Endothelial cell of umbilical vein (primary cell): ENCODE data around the gene GTF3C1. TPM values are rescaled to one million over a fixed set of nuclear protein-coding genes. Genes with fewer than 3 reads are reported as not detected.

Experiments
- BruUV-seq: library from RNA; stranded (reverse); fragments of 400-500 nt; replicated peaks from 2 replicates; lab custom pipeline; 2021; lab: Mats Ljungman, UMichigan
- CTCF ChIA-PET: fragments of 300-600, 350-600 bp; sonication (Branson Sonifier 250); formaldehyde crosslinking; loops from one replicate; lab custom pipeline; 2021; ENCODE audit warnings: antibody characterized with exemption, inconsistent platforms; lab: Charles Lee
- POLR2A ChIA-PET: fragments of 300-600, 350-600 bp; sonication (Branson Sonifier 250); formaldehyde crosslinking; loops from one replicate; lab custom pipeline; 2021; ENCODE audit warnings: antibody characterized with exemption, inconsistent platforms; lab: Charles Lee
- DNase-seq: peaks from one replicate; pipeline ENCODE4 v3.0.0-alpha.2; 2011; ENCODE audit warnings: low read depth, low spot score
- FAIRE-seq: peaks from 2 replicates; lab custom pipeline; 2011; peaks lifted over from hg19 to GRCh38; lab: Jason Lieb, UNC
- H2AFZ ChIP-seq: 2 replicates; pipeline ENCODE4 v1.6.0; 2012; ENCODE audit warnings: low read depth, low read length, control low read depth, inconsistent platforms
- H3K27ac ChIP-seq: 2 replicates; pipeline ENCODE4 v1.5.1; 2011; ENCODE audit warnings: low read depth, mild to moderate bottlenecking, control low read depth, low read length, moderate library complexity; ENCODE audit not compliant: insufficient read depth
- H3K27me3 ChIP-seq, 2 experiments: 2 replicates each; pipeline versions ENCODE4 v1.6.0 to v1.6.1; 2011; ENCODE audit warnings: low read length in 2 of 2, mixed read lengths in 1 of 2; ENCODE audit not compliant: control insufficient read depth in 2 of 2, insufficient read depth in 2 of 2
- H3K36me3 ChIP-seq, 2 experiments: 2 replicates in 1 of 2; 3 replicates in 1 of 2; pipeline ENCODE4 v1.5.1; 2011; ENCODE audit warnings: low read length in 2 of 2, mild to moderate bottlenecking in 1 of 2, moderate library complexity in 1 of 2; ENCODE audit not compliant: control insufficient read depth in 2 of 2, insufficient read depth in 2 of 2; ENCODE audit errors: extremely low read depth in 1 of 2
- H3K4me1 ChIP-seq: 3 replicates; pipeline ENCODE4 v1.5.1; 2011; ENCODE audit warnings: mild to moderate bottlenecking, low read length; ENCODE audit not compliant: control insufficient read depth, insufficient read depth; ENCODE audit errors: extremely low read depth
- H3K4me2 ChIP-seq: 2 replicates; pipeline ENCODE4 v1.6.1; 2011; ENCODE audit warnings: low read length, control low read depth, mixed read lengths; ENCODE audit not compliant: insufficient read depth
- H3K4me3 ChIP-seq, 3 experiments: fragments of 200-600 bp in 1 of 3; sonication (generic), shearing (Covaris generic) in 1 of 3; replicated peaks in 1 of 3; 2 replicates each; pipeline ENCODE4 v1.5.1; 2011 to 2016; ENCODE audit warnings: control low read depth in 3 of 3, low read length in 3 of 3, mild to moderate bottlenecking in 2 of 3, inconsistent platforms in 1 of 3, low read depth in 1 of 3, moderate library complexity in 1 of 3; ENCODE audit not compliant: insufficient read depth in 1 of 3
- H3K79me2 ChIP-seq: 2 replicates; pipeline ENCODE4 v1.6.0; 2012; ENCODE audit warnings: low read length, inconsistent platforms; ENCODE audit not compliant: control insufficient read depth, insufficient read depth
- H3K9ac ChIP-seq: replicated peaks from 2 replicates; pipeline ENCODE3; 2011; ENCODE audit warnings: low read length, control low read depth; ENCODE audit not compliant: insufficient read depth; ENCODE audit errors: extremely low read depth
- H3K9me1 ChIP-seq: replicated peaks from 3 replicates; pipeline ENCODE4 v1.6.0; 2011; ENCODE audit warnings: mild to moderate bottlenecking, low read length; ENCODE audit not compliant: control insufficient read depth, insufficient read depth; ENCODE audit errors: extremely low read depth
- H3K9me3 ChIP-seq: replicated peaks from 2 replicates; pipeline ENCODE4 v1.5.1; 2012; ENCODE audit warnings: low read length, inconsistent platforms; ENCODE audit not compliant: control insufficient read depth, insufficient read depth
- H4K20me1 ChIP-seq: replicated peaks from 2 replicates; pipeline ENCODE3; 2011; ENCODE audit warnings: mild to moderate bottlenecking, low read length; ENCODE audit not compliant: control insufficient read depth, insufficient read depth; ENCODE audit errors: extremely low read depth
- CTCF ChIP-seq, 2 donors: IDR thresholded peaks; 1 replicate in 1 of 2; 2 replicates in 1 of 2; pipeline ENCODE4 v1.5.1; 2011; ENCODE audit warnings: low read length in 2 of 2, mild to moderate bottlenecking in 2 of 2, moderate library complexity in 2 of 2, control low read depth in 1 of 2, inconsistent platforms in 1 of 2, low read depth in 1 of 2; ENCODE audit not compliant: insufficient read depth in 1 of 2; ENCODE audit errors: extremely low read depth in 1 of 2
- POLR2A ChIP-seq: IDR thresholded peaks from 2 replicates; pipeline ENCODE4 v1.6.1; 2012; ENCODE audit warnings: low read depth, mild to moderate bottlenecking, control low read depth, low read length
- dilution Hi-C: fragments of 300-500 bp; cut with MboI; formaldehyde crosslinking; loops from one replicate; pipeline ENCODE4 v1.15.0; 2019; ENCODE audit warnings: low sequenced_read_pairs; ENCODE audit not compliant: extremely low pct_ligation_motif_present
- intact Hi-C: fragments of 100-400 bp; cut with micrococcal nuclease; formaldehyde crosslinking; loops from one replicate; pipeline ENCODE4 v1.10.0; 2022
- polyA plus RNA-seq, 4 experiments: library from polyadenylated mRNA; depleted of rRNA in 3 of 4; stranded (reverse) in 3 of 4; unstranded in 1 of 4; fragments of >200 nt; gene quantifications; 2 replicates each; pipeline versions ENCODE4 v1.2.1 to v1.2.3, GENCODE V29; 2011 to 2012; ENCODE audit warnings: missing spikeins in 1 of 4
- total RNA-seq: library from RNA; stranded (reverse); gene quantifications from 2 replicates; pipeline ENCODE4 v1.2.3, GENCODE V29; 2021

GTF3C1 gene
- total and polyA plus RNA-seq, 2 donors (not counting 3 experiments of a cell fraction or from before 2014, with no cell fraction given), result 58.1 to 86.1 TPM

- no peaks in the 10 kb centered on the region for H3K27me3 ChIP-seq
- BruUV-seq, result no TSS peak
- H3K4me2 ChIP-seq, result no peak overlapping the region
- H3K9ac ChIP-seq, result no peak overlapping the region
- H3K4me1 ChIP-seq, result no peaks in the 10 kb centered on the region
- no peaks in the 10 kb centered on the region for H3K36me3 ChIP-seq
- H3K79me2 ChIP-seq, result no peaks in the 10 kb centered on the region
- no peaks in the 10 kb centered on the region for H3K9me3 ChIP-seq
- TF ChIP-seq POLR2A, result no peak
- no peak for FAIRE-seq
- CTCF ChIA-PET, result interaction anchor here (1.1 to 1.3 kb wide), 2 partner anchors 12 to 13 kb away, joined by 3 read pairs; no protein-coding TSS in a partner anchor
- no peaks in the 10 kb centered on the region for H4K20me1 ChIP-seq
- no peak for DNase-seq
- POLR2A ChIA-PET, result no interaction called here
- intact Hi-C loops, result no loop called here
- no peaks in the 10 kb centered on the region for H3K9me1 ChIP-seq
- no peak overlapping the region for H2AFZ ChIP-seq
- dilution Hi-C loops, result no loop called here
- H3K27ac ChIP-seq, result no peak overlapping the region
- no peak overlapping the region for H3K4me3 ChIP-seq
Measured at GRCh38 chr16:27591837-27592236, 42.1 kb upstream of the GTF3C1 start.

GRCh38 chr16:27588057-27588456, 38.3 kb upstream of the GTF3C1 start:
- dilution Hi-C loops, result no loop called here

More at GRCh38 chr16:27588057-27588456, 38.3 kb upstream of the GTF3C1 start:
- Histone ChIP-seq H3K4me1 (no peaks in the 10 kb centered on the region), H3K27ac (no peak overlapping the region), H3K9me1 (no peaks in the 10 kb centered on the region), H3K9me3 (no peaks in the 10 kb centered on the region), H3K27me3 (no peaks in the 10 kb centered on the region), H2AFZ (no peak overlapping the region), H4K20me1 (no peaks in the 10 kb centered on the region), H3K36me3 (no peaks in the 10 kb centered on the region), H3K9ac (no peak overlapping the region), H3K4me3 (no peak overlapping the region), H3K79me2 (no peaks in the 10 kb centered on the region), H3K4me2 (no peak overlapping the region)
- ChIA-PET CTCF (interaction anchor here (0.6 to 1.3 kb wide), 4 partner anchors 10 to 280 kb away, joined by 3 read pairs; no protein-coding TSS in a partner anchor), POLR2A (no interaction called here)
- no peak for DNase-seq
- FAIRE-seq, result no peak
- no peak for TF ChIP-seq CTCF (IDR thresholded peaks at IDR 0.05; ENCODE audit: extremely low read depth in 1 of 2, insufficient read depth in 1 of 2, low read depth in 1 of 2, low read length in 2 of 2)
- intact Hi-C loops, result no loop called here
- no TSS peak for BruUV-seq
